Pancreas (tissue), 10 donors: Measurements from ENCODE around the gene GRM4. TPM values are rescaled to one million over a fixed set of nuclear protein-coding genes. Genes with fewer than 3 reads are reported as not detected.

Experiments
- ATAC-seq, 4 donors: fragments of 200-7000 bp; cut with Tn5 transposase; one replicate each; pipeline versions ENCODE4 v1.8.0 to v1.9.1; 2020; ENCODE audit warnings: mild to moderate bottlenecking in 4 of 4, moderate library complexity in 4 of 4
- DNase-seq, 6 donors: peaks; one replicate each; pipeline ENCODE4 v3.0.0-alpha.2; 2020
- FAIRE-seq: peaks from 2 replicates; lab custom pipeline; 2012; peaks lifted over from hg19 to GRCh38; lab: Jason Lieb, UNC
- H3K27ac ChIP-seq, 4 donors: fragments of 200-600 bp; sonication (generic); 1 replicate in 3 of 4; 2 replicates in 1 of 4; pipeline versions ENCODE4 v1.5.0 to v1.8.0; 2020
- H3K27me3 ChIP-seq, 4 donors: fragments of 200-600 bp; one replicate each; pipeline ENCODE4 v1.8.0; 2021
- H3K36me3 ChIP-seq, 3 donors: fragments of 200-600 bp; sonication (generic) in 1 of 3; one replicate each; pipeline versions ENCODE4 v1.5.0 to v1.8.0; 2020 to 2021
- H3K4me1 ChIP-seq, 3 donors: fragments of 200-600 bp; one replicate each; pipeline ENCODE4 v1.8.0; 2021
- H3K4me3 ChIP-seq, 4 donors: fragments of 200-600 bp; sonication (generic) in 2 of 4; one replicate each; pipeline versions ENCODE4 v1.5.0 to v1.8.0; 2020 to 2021
- H3K9me3 ChIP-seq, 4 donors: fragments of 200-600 bp; one replicate each; pipeline ENCODE4 v1.8.0; 2021
- WGBS, 2 donors: extraction: QIAGEN DNeasy Blood & Tissue Kit; methylation state at CpG; one replicate each; pipeline ENCODE4 v1.1.7; 2013; 5-methylcytosine and 5-hydroxymethylcytosine counted together
- intact Hi-C, 3 donors: fragments of 100-400 bp; cut with DNase I; formaldehyde crosslinking; loops; one replicate each; pipeline versions ENCODE4 v1.11.1 to v1.14.2; 2022
- microRNA-seq, 2 donors: library from miRNA; unstranded; fragments of <30 nt; microRNA quantifications; one replicate each; pipeline versions ENCODE4 to v1.1.0, GENCODE V29; 2019 to 2020
- polyA plus RNA-seq, 2 donors: library from polyadenylated mRNA; stranded (reverse); fragments of 200-250 nt; gene quantifications; one replicate each; pipeline ENCODE4 v1.2.3, GENCODE V29; 2013
- total RNA-seq, 6 donors: library from RNA; stranded (reverse); fragmentation: NEBNext Ultra II Directional in 4 of 6; extraction: Animal tissue kit (Norgen Biotek cat#: 25700) in 4 of 6; gene quantifications; one replicate each; pipeline versions ENCODE4 v1.2.1 to v1.2.4, GENCODE V29; 2021 to 2023
- TF ChIP-seq, protein P1 (sequence below), 4 donors: fragments of 200-600 bp; sonication (generic) in 3 of 4; IDR thresholded peaks; one replicate each; pipeline versions ENCODE4 v1.5.0 to v1.8.0; 2021; ENCODE audit warnings: antibody characterized with exemption in 4 of 4
- donor health status: healthy with polysubstance abuse.
- donor health status: DM: no; HTN: no; CAD: no; lungs with moderate emphysema.
- donor health status: DM: no; HTN: no; CAD: no.
- donor health status: control.
- donor health status: control.
- donor health status: Bipolar disorder and iron deficiency.
- donor health status: DM: yes; HTN: yes; CAD: no.
- donor health status: DM: no; HTN: no; CAD: no.
- donor health status: DM: no; HTN: no; CAD: no.
- donor health status: DM: yes; HTN: yes; CAD: no.

Gene GRM4
- total and polyA plus RNA-seq, 8 donors: 0.23 to 6.8 (median 1.3) TPM

DNA sequence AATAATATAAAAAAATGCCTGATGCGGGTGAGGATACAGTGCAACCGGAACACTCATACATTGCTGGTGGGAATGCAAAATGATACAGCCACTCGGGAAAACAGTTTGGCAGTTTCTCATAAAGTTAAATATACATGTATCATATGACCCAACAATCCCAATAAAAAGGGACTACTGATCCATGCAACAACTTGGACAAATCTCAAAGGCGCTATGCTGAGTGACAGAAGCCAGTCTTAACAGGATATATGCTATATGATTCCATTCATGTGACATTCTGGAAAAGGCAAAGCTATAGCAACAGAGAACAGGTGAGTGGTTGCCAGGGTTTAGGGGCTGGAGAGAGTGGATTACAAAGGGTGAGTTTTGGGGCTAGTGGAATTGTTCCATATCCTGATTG lies 171.9 kb downstream of the GRM4 start:
- no peak for DNase-seq
- 68 to 75% methylated on average over 4 of the region's 4 CpGs for WGBS, 2 donors
- FAIRE-seq: no peak
- Histone ChIP-seq H3K27me3 (peaks cover 0 to 5% (median 0%) of the 10 kb centered on the region in 4 donors), H3K4me3 (no peak overlapping the region), H3K36me3 (no peaks in the 10 kb centered on the region), H3K4me1 (no peaks in the 10 kb centered on the region), H3K9me3 (no peaks in the 10 kb centered on the region), H3K27ac (no peak overlapping the region)
- TF ChIP-seq, protein P1, sequence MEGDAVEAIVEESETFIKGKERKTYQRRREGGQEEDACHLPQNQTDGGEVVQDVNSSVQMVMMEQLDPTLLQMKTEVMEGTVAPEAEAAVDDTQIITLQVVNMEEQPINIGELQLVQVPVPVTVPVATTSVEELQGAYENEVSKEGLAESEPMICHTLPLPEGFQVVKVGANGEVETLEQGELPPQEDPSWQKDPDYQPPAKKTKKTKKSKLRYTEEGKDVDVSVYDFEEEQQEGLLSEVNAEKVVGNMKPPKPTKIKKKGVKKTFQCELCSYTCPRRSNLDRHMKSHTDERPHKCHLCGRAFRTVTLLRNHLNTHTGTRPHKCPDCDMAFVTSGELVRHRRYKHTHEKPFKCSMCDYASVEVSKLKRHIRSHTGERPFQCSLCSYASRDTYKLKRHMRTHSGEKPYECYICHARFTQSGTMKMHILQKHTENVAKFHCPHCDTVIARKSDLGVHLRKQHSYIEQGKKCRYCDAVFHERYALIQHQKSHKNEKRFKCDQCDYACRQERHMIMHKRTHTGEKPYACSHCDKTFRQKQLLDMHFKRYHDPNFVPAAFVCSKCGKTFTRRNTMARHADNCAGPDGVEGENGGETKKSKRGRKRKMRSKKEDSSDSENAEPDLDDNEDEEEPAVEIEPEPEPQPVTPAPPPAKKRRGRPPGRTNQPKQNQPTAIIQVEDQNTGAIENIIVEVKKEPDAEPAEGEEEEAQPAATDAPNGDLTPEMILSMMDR (IDR thresholded peaks at IDR 0.05): no peak
- ATAC-seq: no peak
- intact Hi-C loops: no loop called here

DNA sequence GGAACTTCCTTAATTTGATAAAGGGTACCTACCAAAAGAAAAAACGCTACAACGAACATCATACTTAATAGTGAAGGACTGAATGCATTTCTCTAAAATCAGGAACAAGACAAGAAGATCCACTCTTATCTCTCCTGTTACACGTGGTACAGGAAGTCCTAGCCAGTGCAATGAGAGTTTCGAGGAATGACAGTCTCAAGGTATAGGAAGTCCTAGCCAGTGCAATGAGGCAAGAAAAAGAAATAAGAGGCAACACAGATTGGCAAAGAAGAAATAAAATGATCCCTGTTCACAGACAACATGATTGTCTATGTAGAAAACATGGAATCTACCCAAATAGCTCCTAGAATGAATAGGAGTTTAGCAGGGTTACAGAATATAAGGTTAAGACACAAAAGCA lies 174.3 kb downstream of the GRM4 start:
- FAIRE-seq (no peak), ATAC-seq (no peak), DNase-seq (no peak)
- peaks cover 0 to 5% (median 0%) of the 10 kb centered on the region in 4 donors for H3K27me3 ChIP-seq
- intact Hi-C loops: no loop called here
- WGBS, 2 donors: 43 to 51% methylated on average over 4 of the region's 4 CpGs
- no peak overlapping the region for H3K4me3 ChIP-seq
- no peaks in the 10 kb centered on the region for H3K4me1 ChIP-seq
- TF ChIP-seq, protein P1 (IDR thresholded peaks at IDR 0.05): no peak
- no peaks in the 10 kb centered on the region for H3K9me3 ChIP-seq
- no peak overlapping the region for H3K27ac ChIP-seq
- H3K36me3 ChIP-seq: no peaks in the 10 kb centered on the region

Small RNAs within 50 kb of the gene (microRNA-seq; reads per million reads assigned to microRNA genes)
- 2.1 to 3.1 reads per million in 2 donors for gene MIR1275

Other genes starting within 250 kb of the GRM4 start
- gene HMGA1, start 90.8 kb upstream of the GRM4 start, total RNA-seq: 10 to 100 TPM; 19.0 to 38.7 (median 25.8) TPM
- 10 to 100 TPM; 17.0 to 19.7 TPM for gene HMGA1, start 90.8 kb upstream of the GRM4 start, polyA plus RNA-seq
- 10 to 100 TPM in 1 of 6 donors, 1 to 10 TPM in 5; 5.9 to 12.4 (median 7.1) TPM for gene SMIM29, start 102.9 kb upstream of the GRM4 start, total RNA-seq
- gene SMIM29, start 102.9 kb upstream of the GRM4 start, polyA plus RNA-seq: 10 to 100 TPM; 29.9 to 35.0 TPM
- gene NUDT3, start 246.6 kb upstream of the GRM4 start, total RNA-seq: 10 to 100 TPM; 10.7 to 20.7 (median 16.0) TPM
- gene NUDT3, start 246.6 kb upstream of the GRM4 start, polyA plus RNA-seq: 10 to 100 TPM in 1 of 2 donors, 1 to 10 TPM in 1; 7.1 to 12.0 TPM